GM06990 (cell line): ENCODE results near the gene CARMIL1.

Experiments
- DNase-seq: peaks from one replicate; pipeline ENCODE4 v3.0.0-alpha.2; 2011; ENCODE audit not compliant: insufficient read length; ENCODE audit errors: extremely low read depth
- H3K27me3 ChIP-seq: replicated peaks from 2 replicates; pipeline ENCODE4 v1.6.0; 2011; ENCODE audit warnings: low read length; ENCODE audit not compliant: control insufficient read depth, insufficient read depth
- H3K36me3 ChIP-seq: 2 replicates; pipeline ENCODE4 v1.5.1; 2011; ENCODE audit warnings: low read length; ENCODE audit not compliant: control insufficient read depth, insufficient read depth
- H3K4me3 ChIP-seq: replicated peaks from 2 replicates; pipeline ENCODE4 v1.5.1; 2011; ENCODE audit warnings: low read depth, mild to moderate bottlenecking, control low read depth, low read length
- CTCF ChIP-seq: IDR thresholded peaks from 2 replicates; pipeline ENCODE4 v1.5.1; 2011; ENCODE audit warnings: low read length, control low read depth, mild to moderate bottlenecking, inconsistent platforms; ENCODE audit not compliant: insufficient read depth, poor library complexity, severe bottlenecking

CARMIL1 gene

GRCh38 chr6:25564943-25565342, 285.8 kb downstream of the CARMIL1 start:
- H3K27me3 ChIP-seq = no peaks in the 10 kb centered on the region
- TF ChIP-seq CTCF = no peak
- DNase-seq = no peak
- no peak overlapping the region for H3K4me3 ChIP-seq
- H3K36me3 ChIP-seq = no peaks in the 10 kb centered on the region

GRCh38 chr6:25570578-25570977, 291.4 kb downstream of the CARMIL1 start:
- Histone ChIP-seq H3K36me3 (no peaks in the 10 kb centered on the region), H3K27me3 (no peaks in the 10 kb centered on the region), H3K4me3 (no peak overlapping the region)
- TF ChIP-seq CTCF = no peak
- DNase-seq = no peak

GRCh38 chr6:25576919-25577318, 297.7 kb downstream of the CARMIL1 start:
- Histone ChIP-seq H3K36me3 (no peaks in the 10 kb centered on the region), H3K4me3 (no peak overlapping the region), H3K27me3 (no peaks in the 10 kb centered on the region)
- no peak for DNase-seq
- no peak for TF ChIP-seq CTCF

DNA sequence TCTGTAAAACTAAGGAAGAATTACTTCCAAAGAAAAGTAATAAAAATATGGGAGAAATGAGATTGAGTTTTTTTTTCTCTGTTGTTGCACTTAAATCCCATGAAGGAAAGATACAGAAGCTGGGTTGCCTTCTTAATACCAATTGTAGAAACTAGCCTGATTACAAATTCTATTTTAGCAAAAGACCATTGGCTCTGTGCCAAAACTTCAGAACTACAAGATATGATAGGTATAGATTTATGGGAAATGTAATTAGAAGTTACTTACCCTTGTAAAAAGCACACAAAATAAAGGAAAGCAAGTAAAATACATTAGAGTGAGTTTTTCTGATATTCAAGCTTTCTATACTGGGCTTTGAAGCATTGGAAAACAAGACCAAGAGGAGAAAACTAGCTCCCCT, 299.4 kb downstream of the CARMIL1 start:
- Histone ChIP-seq H3K36me3 (no peaks in the 10 kb centered on the region), H3K27me3 (no peaks in the 10 kb centered on the region), H3K4me3 (no peak overlapping the region)
- TF ChIP-seq CTCF = no peak
- no peak for DNase-seq

- DNase-seq = no peak
- Histone ChIP-seq H3K36me3 (no peaks in the 10 kb centered on the region), H3K4me3 (no peak overlapping the region), H3K27me3 (no peaks in the 10 kb centered on the region)
- no peak for TF ChIP-seq CTCF
Observed at GRCh38 chr6:25579391-25579883, 300.3 kb downstream of the CARMIL1 start.

- Histone ChIP-seq H3K27me3 (no peaks in the 10 kb centered on the region), H3K36me3 (no peaks in the 10 kb centered on the region), H3K4me3 (no peak overlapping the region)
- no peak for TF ChIP-seq CTCF
- no peak for DNase-seq
Observed at GRCh38 chr6:25579902-25580495, 300.8 kb downstream of the CARMIL1 start.
